DMS79 (cell line): ENCODE measurements around the gene IFNG-AS1.
A peak's percentile ranks its signal among the peaks of the same experiment; 100 is the strongest.

Experiments
- DNase-seq: peaks from one replicate; lab custom pipeline; 2025; lab: John Stamatoyannopoulos, UW

The IFNG-AS1 gene

DNA sequence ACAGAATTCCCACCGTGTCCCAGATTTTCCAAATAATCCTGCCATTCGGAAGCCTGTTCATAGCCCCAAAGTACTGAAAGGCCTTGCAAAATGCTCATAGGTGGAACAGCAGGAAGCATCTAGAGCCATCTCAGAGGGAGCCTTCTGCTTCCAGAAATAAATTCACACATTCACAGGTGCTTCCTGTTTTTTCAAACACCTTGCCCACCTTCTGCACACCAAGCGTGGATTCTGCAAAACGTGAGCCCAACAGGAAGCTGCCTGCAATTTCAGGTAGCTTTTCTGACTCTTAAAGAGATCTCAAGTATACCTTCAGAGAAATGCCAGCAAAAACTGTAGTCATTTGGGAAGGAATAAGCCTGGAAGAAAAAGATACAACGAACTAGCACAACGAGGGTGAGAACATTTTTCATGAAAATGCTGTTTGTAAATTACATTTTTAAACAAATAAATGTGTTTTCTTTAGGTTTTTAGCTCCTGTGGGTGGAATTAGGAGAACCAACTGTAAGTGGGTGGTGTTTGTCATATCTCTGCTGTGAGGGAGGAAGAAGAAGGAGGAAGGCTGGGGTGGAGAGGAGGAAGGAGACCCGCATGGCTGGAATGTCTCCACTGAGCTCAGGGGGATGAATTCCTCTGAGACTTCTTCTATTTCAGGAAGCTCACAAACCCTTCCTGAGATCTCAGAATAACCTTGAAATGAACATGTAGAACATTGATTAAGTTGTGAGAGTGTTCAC lies at the start of gene IFNG-AS1:
Gene IFNG-AS1 (plus strand): TSS at position 264 of the 737 bp plus-strand sequence.
- no peak for DNase-seq

DNA sequence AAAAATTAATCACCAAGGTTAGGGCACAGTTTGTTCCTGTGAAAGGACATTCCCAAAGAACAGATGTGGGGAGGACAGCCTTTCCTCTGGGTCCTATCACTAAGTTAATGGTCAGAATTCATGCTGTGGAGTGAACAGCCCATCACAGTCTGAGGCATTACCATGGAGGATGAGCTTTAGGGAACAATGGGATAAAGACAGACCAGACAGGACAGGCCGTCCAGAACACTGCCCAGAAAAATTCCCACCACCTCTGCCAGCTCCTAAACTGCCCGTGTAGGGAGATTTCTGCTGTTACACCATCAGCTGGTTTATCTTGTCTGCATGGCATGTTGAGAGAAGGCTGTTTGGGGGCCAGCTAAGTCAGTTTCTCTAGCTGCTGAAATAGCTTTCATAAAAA lies 49.6 kb upstream of the IFNG-AS1 start:
- DNase-seq: no peak

DNA sequence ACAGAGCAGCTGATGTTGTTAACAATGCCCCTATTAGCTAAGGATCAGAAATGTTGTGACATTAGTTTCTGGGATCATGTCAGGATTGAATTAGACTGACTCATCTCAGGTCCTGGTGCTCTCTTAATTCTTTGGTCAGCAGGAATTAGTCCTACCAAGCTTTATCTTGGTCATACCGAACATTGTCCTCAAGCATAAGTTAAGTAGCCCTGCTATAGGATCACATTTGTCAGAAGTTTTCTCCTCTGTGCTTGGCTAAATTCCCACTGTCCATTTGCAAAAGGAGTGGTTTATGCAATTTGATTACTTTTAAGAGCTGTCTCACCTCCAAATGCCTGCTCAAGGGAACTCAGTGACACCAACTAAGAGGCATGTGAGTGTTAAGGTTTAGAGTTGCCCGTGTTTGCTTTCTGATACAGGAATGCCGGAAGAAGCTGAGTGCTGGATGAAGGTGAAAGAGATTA lies 48.4 kb upstream of the IFNG-AS1 start:
- no peak for DNase-seq

DNA sequence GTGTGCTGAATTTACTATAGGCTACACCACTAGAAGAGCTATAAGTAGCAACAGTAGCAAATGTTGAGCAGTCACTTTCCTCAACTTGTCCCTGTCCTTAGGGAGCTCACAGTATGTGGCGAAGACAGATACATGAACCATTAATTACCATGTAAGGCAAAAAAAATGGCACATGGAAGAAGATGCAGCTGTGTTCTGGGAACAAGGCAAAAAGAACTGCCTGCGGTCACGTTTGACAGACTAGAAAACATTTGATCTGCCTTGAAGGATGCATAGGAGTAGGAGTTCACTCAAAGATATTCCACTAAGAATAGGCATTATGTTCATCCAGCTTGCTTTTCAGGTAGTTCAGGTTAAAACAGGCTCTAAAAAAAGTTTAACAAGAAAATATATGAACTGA lies 46.5 kb upstream of the IFNG-AS1 start:
- DNase-seq: no peak

DNA sequence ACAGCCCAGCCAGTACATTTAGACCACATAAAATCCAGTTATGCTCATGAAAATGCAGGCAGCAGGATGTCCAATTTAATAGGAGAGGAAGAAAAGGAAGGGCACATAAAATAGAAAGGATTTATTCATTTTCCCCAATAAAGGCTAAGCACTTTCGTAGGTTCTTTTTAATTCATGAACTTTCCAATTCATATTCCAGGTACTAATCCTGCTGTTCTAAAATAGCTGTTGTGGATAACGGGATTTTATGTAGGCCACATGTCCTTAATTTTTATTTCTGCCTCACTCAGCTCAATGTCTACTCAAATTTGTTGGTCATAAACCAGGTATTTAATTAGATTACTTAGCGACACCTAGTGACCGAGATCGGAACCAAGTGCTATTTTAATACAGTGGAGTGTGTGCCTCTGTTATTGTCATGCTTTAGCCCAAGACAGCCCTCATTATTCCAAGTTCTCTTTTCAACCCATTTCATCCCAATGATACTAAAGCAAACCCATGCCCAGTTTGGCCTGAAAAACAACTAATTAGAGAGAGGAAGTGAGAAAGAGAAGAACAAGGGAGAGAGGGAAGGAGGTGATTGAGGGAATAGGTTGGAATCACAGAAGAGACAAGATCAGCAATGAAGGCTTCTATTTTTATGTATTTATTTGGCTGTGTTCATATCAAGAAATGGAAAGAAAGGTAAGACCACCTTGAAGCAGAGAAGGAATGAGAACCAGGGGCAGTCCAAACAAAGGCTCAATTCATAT lies 45.9 kb upstream of the IFNG-AS1 start:
- DNase-seq: no peak

DNA sequence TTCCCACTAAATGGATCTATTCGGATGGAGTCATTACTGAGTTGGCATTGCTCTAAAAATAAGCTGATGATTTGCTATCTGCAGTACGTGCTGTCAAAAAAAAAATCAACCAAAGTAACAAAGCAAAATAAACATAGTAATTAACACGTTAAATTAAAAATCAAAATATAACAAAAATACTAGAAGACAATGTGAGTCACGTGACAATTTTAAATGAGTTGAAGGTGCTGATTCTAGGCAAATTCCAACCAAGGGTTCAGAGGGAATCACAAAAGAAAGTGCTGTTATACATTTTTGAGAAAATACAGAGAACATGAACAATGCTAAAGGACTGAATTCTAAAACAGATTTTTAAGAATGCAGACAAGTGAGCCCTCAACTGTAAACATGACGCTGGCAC lies 45.2 kb upstream of the IFNG-AS1 start:
- DNase-seq: no peak

DNA sequence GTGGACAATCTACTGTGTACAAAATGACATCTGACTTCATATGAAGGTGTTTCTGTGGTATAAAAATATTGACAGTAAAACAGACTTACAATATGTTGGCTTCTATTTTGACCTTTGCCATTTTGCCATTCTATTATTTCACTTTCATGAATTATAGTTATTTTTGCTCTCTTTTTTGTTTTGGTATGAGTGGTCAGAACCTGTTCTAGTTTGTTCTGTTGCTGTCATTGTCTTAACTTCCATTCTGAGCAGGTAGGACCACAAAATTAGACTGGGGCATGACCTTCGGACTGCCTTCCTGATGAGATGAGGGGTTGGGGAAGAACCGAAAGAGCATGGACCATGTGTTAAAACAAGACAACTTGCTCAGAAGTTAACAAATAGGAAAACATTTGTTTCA lies 36.5 kb upstream of the IFNG-AS1 start:
- DNase-seq: no peak

DNA sequence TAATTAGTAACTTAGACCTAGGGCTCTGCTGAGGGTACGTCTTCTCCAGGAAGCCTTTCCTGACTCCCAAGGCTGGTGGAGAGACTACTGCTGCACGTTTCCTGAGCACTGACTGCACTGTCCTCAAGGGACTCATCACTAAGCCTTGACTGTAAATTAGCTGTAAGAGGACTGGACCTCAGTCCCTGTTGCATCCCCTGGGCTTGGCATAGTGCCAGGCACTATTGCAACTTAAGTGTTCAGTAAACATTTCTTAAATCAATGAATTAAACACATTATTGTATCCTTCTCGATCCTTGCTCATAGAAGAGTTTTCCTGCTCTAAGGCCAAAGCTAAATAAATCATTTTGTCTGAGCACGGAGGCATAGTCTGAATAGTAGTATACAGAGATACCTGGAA lies 31.9 kb upstream of the IFNG-AS1 start:
- peak; percentile 33 for DNase-seq

DNA sequence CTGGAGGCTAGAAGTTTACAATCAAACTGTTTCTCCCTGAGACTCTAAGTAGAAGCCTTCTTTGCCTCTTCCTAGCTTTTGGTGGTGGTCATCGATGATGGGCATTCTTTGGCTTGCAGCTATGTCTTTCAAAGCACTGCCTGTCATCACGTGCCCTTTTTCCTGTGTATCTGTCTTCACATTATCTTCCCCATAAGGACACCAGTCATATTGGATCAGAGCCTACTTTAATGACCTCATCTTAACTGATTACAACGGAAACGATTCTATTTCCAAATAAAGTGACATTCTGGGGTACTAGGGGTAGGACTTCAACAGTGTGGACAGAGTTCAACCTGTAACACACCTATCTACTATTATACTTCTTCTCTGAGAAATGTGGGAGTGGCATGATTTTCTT lies 31.1 kb upstream of the IFNG-AS1 start:
- no peak for DNase-seq

DNA sequence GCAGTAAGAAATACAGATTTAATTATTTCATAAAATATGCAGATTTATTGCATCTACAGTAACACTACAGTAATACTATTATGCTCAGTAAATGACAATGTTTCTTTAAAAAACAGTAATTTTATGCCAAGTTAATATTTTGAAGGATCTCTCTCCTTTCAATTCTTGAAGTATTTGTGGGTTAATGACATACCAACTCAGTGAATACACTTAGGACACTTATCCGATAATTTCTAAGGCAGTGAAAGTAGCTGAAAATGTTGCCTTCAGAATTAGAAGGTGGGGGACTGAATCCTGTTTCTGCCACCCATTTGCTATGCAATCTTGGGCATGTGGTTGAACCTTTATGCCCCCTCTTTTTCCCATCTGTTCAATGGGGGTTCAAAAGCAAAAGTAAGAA lies 24.8 kb upstream of the IFNG-AS1 start:
- DNase-seq: no peak

DNA sequence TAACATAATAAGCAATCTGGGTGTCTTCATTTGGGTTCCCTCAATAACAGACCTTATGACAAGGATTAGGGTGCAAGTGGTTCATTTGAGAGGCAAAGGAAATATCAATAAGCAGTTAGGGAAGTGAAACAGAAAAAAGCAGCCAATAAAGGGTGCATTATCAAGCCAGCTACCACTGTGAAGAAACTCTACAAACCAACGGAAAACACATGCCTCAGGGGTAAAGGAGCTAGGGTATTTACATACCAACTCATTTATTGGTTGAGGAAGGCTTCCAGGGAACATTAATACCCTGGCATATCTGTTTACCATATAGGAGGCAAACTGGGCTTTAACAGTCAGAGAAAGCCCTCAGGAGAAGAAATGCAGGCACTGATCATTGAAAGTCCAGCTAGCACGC lies 22.7 kb upstream of the IFNG-AS1 start:
- DNase-seq: no peak

DNA sequence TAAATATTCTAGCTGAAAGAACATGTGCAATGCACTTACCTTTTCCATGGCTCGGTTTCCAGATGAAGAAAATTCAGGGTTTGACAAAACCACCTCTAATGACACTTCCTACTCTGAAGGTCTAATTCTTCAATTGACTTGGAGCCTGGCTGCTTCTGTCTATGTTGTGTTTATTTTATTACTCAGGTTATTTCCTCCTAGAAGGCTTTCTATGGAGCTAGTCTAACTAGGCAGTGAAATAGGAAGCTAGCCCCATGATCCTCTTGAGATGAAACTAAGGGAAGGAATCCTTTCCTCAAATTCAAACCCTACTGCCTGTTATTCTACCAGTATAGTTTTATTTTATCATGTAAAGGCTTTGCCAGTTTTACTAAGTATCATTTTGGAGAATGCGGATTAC lies 20.9 kb upstream of the IFNG-AS1 start:
- no peak for DNase-seq

DNA sequence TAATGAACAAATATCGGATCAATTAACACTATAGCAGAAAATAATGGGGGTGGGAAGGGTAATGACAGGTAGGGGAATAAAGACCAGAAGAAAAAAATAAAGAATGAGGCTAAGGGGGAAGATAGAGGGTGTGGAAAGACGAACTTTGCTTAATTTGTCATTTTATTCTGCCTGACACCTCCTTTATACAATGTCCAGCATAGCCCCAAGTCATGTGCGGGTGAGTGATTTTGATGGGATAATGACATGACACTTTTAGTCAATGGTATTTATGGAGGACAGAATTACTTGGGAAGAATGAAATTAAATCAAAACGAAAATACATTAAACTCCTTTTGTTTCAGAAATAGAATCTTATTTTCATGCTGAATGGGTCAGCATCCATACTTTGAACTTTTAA lies 20.5 kb upstream of the IFNG-AS1 start:
- no peak for DNase-seq

DNA sequence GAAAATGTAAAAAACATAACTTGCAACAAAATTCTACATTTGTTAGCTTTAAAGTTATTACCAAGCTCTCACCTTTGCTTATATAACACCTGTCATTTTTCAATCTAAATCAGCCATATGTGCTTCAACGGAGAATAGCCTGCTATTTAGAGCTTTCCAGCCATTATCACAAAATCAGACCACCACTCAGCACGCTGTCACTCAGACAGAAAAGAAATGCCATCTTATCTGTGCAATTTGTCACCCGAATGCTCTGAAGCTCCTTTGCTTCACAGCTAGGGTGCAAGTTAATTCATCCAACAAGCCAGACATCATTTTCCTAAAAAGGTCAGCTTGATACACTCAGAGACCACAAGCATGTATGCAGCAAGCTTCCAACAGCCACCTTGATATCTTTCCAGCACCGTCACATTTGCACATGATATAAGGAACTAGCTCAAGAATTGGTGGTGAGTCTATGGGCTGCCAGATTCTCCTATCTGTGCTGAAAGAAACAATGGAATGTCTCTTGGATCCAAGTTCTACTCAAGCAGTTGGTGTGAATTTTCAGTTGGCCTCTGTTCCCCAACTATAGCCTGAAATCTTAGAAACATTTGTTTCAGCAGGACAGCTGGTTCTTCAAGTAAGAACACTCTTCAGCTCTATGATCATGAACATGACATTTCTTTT lies 20.0 kb upstream of the IFNG-AS1 start:
- no peak for DNase-seq

DNA sequence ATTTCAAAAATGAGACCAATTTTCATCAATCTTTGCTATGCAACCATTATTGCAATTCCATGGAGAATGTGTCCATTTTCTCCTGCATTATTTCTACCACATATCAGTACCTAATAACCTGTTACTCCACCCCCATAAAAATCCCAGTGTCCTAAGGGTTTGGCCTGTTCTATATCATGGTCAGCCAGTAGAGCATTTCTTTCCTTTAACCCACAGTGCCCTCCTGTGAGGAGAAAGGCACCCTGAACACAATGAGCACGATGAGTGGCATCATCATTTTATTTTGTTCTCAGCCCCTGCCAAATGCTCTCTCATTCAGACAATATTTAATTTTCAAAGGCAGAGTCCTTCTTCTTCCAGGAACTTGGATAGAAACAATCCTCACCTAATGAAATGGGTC lies 11.6 kb upstream of the IFNG-AS1 start:
- no peak for DNase-seq

DNA sequence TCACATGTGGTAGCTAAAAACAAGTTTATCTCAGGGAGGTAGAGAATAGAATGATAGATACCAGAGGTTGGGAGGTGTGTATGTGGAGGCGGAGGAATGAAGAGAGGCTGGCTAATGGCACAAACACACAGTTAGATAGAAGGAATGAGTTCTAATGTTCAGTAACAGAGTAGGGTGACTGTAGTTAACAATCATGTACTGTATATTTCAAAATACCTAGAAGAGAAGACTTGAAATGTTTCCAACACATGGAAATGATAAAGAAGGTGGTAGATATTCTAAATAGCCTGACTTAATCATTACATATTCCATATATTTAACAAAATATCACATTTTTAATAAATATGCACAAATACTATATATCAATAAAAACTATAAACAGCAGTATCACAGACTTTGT lies 8.9 kb upstream of the IFNG-AS1 start:
- no peak for DNase-seq

DNA sequence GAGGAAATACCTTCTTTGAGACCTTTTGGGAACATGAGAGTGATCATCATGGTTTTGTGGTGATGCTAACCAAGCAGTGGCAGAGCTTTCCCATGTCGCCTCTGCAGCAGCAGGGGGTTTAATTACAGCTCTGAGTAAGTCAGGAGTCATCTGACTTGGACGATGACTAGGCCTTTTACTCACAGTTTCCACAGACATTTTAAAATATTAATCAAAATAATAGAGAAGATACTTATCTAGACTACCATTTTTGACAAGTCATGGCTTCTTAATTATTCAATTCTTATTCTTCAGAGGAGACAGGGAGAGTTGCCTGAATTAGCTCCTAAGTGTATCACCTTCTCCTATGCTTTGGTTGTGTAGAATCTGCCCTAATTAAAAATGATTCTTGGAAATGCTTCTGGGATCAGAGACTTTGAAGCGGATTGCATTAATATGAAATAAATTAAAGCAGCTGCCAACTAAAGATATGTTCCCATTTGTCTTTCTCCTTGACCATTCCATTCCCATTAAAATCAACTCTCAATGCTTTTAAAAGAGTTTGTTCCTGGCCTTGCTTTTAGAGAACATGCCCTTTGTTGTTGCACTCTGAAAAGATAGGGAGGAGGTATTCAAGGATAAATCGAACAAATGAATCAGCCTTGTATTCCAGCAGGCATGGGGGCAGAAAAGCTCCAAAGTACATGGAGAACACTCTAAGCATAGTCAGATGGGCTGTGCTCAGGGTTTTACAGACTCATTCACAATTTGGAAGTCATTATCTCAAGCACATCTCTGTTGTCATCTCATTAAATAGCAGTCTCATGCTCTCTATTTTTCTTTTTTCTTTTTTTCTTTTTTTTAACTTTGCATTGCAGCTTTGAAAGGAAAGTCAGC lies 7.7 kb upstream of the IFNG-AS1 start:
- no peak for DNase-seq

DNA sequence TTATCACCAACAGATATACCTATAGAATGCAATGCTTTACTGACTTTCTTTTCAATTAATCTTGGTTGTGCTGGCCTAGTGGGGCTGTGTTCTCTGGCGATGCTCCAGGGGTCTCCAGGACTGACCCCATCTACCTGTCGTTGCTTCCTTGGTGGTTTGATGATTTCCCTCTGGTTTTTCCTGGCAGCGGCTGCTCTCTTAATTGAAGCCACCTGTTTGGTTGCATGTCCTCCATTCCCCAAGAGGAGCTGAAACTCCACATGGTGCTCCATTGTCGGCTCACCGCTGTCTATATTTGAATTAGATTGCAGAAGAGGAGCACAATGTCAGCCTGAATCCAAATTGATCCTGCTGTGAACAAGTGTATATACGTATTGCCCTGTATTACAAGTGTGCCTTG lies 7.1 kb upstream of the IFNG-AS1 start:
- DNase-seq: no peak

DNA sequence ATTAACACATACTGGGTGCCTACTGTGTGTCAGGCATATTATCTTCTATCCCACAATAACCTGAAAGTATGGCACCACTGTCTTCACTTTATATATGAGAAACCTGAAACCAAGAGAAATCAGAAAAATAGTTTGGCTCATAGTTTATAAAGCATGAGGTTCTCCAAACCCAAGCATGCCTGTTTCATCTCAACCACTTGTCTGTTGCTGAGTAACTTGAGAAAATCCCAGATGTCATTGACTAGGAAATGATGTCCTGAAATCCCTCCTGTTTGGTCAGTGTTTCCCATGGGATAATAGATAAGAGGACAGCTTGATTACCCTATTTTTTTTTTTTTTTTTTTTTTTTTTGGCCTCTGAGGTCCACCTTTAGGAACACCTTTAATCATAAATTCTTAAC lies 2.6 kb upstream of the IFNG-AS1 start:
- no peak for DNase-seq

DNA sequence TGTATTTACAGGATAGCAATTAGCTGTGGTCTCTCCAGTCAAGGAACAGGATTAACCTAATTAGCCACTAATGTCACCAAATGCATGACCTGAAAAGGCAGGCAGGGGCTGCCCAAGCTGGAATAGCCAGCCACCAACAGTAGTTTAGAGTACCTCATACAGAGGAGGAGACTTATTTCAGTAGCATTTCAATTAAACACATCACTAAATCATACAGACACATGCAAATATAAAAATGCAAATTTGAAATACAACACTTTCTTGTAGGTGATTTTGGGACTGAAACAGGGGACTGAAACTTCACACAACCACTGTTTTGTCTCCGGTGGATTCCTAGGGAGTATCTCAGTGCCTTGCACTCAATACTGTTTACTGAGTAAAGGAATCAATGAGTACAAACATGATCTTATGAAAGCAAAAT lies 636 bp upstream of the IFNG-AS1 start:
- no peak for DNase-seq

DNA sequence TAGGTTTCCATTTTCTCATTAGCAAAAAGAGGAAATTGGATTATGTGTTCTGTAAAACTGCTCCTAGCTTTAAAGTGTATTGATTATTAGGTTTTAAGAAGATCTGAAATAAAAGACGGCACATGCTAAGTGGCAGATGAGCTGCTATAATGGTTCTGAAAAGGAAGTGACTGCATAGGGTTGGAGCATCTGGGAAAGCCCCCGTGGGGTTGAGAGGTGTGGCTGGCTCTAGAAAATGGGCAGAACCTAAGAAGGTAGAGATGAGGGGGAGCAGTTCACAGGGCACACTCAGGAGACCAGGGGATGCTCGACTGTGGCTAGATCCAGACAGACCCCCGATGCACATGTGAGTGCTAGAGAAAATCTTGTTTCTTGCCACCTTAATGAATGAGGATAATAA lies 1.9 kb downstream of the IFNG-AS1 start:
- no peak for DNase-seq

DNA sequence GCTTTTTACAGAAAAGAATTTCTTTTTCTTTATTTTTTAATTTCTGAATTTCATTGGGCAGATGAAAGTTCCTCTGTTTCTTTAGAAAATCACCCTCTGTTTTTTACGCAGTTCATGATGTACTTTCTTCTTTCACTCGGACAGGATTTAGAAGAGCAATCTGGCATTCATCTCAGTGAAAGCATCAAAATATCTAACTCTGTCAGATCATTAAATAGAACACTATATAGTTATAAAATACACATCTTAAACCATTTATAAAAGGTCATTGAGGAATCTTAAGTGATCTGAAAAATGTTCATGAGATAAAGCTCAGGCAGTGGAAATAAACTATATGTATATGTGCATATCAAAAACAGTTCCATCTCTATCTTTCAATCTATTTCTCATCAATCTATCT lies 3.9 kb downstream of the IFNG-AS1 start:
- no peak for DNase-seq
